ENCODE results near the gene NAPSA. TPM values are rescaled to one million over a fixed set of nuclear protein-coding genes. Genes with fewer than 3 reads are reported as not detected.

Gene NAPSA
- total RNA-seq, 1 donor from 2014 or later = not detected

- Histone ChIP-seq H2AFZ (ENCODE audit: low read depth, low read length) (no peak overlapping the region), H3K79me2 (ENCODE audit: insufficient read depth, low read length) (no peaks in the 10 kb centered on the region), H3K9me3 (ENCODE audit: insufficient read depth, low read depth, low read length) (peaks cover 5% of the 10 kb centered on the region), H3K27ac (ENCODE audit: low read depth, low read length) (no peak overlapping the region), H3K27me3 (ENCODE audit: insufficient read depth, low read length) (peaks cover 33% of the 10 kb centered on the region), H3K4me3 (ENCODE audit: insufficient read depth, low read depth, low read length) (no peak overlapping the region), H3K9ac (ENCODE audit: low read length) (no peak overlapping the region), H4K20me1 (ENCODE audit: insufficient read depth, low read length) (no peaks in the 10 kb centered on the region), H3K4me2 (ENCODE audit: low read length) (no peak overlapping the region), H3K4me1 (ENCODE audit: insufficient read depth, low read length) (peaks cover 3% of the 10 kb centered on the region), H3K36me3 (ENCODE audit: insufficient read depth, low read length) (no peaks in the 10 kb centered on the region)
- no peaks in the 10 kb centered on the region for H3K4me1 Mint-ChIP-seq (ENCODE audit: low read depth, unreplicated experiment)
- no peaks in the 10 kb centered on the region for H3K27me3 Mint-ChIP-seq (ENCODE audit: low read depth, unreplicated experiment)
- no peak for FAIRE-seq
- no peaks in the 10 kb centered on the region for H3K36me3 Mint-ChIP-seq (ENCODE audit: low read depth, unreplicated experiment)
- H3K9me3 Mint-ChIP-seq (ENCODE audit: unreplicated experiment) = peaks cover 33% of the 10 kb centered on the region
- no peak overlapping the region for H3K4me3 Mint-ChIP-seq (ENCODE audit: unreplicated experiment)
- H3K27ac Mint-ChIP-seq (ENCODE audit: unreplicated experiment) = no peak overlapping the region
- DNase-seq (ENCODE audit: low read depth) = no peak
- TF ChIP-seq, protein P1, sequence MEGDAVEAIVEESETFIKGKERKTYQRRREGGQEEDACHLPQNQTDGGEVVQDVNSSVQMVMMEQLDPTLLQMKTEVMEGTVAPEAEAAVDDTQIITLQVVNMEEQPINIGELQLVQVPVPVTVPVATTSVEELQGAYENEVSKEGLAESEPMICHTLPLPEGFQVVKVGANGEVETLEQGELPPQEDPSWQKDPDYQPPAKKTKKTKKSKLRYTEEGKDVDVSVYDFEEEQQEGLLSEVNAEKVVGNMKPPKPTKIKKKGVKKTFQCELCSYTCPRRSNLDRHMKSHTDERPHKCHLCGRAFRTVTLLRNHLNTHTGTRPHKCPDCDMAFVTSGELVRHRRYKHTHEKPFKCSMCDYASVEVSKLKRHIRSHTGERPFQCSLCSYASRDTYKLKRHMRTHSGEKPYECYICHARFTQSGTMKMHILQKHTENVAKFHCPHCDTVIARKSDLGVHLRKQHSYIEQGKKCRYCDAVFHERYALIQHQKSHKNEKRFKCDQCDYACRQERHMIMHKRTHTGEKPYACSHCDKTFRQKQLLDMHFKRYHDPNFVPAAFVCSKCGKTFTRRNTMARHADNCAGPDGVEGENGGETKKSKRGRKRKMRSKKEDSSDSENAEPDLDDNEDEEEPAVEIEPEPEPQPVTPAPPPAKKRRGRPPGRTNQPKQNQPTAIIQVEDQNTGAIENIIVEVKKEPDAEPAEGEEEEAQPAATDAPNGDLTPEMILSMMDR (IDR thresholded peaks at IDR 0.05; ENCODE audit: insufficient read depth, low read depth, low read length) = no peak
- TF ChIP-seq EZH2 (IDR thresholded peaks at IDR 0.05; ENCODE audit: insufficient read depth, low read length) = no peak
These were observed 37.8 kb downstream of the NAPSA start for GRCh38 chr19:50327461-50328223.

DNA sequence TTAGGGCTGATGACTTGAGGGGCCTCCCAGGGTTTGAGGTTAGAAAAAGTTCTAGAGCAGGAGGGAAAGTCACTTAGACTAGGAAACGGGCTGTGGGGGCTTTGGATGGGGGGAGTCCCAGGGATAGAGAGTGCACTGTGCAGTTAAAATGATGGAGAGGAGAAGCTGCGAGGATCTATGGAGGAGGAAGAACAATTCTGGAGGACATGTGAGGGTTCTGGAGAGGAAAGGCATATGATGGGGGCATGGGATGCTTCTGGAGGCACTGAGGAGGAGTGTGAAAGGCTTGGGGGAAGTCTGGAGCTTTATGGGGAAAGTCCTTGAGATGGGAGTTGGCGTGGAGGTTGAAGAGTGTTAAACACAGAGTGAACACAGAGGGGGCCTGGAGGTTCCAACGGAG is 38.4 kb downstream of the NAPSA start:
- no peaks in the 10 kb centered on the region for H3K36me3 ChIP-seq (ENCODE audit: insufficient read depth, low read length)
- H4K20me1 ChIP-seq (ENCODE audit: insufficient read depth, low read length) = no peaks in the 10 kb centered on the region
- H3K4me2 ChIP-seq (ENCODE audit: low read length) = no peak overlapping the region
- no peaks in the 10 kb centered on the region for H3K4me1 Mint-ChIP-seq (ENCODE audit: low read depth, unreplicated experiment)
- H3K4me3 Mint-ChIP-seq (ENCODE audit: unreplicated experiment) = no peak overlapping the region
- DNase-seq (ENCODE audit: low read depth) = no peak
- H3K27ac ChIP-seq (ENCODE audit: low read depth, low read length) = no peak overlapping the region
- H3K9me3 ChIP-seq (ENCODE audit: insufficient read depth, low read depth, low read length) = peaks cover 5% of the 10 kb centered on the region
- H3K36me3 Mint-ChIP-seq (ENCODE audit: low read depth, unreplicated experiment) = no peaks in the 10 kb centered on the region
- H3K4me3 ChIP-seq (ENCODE audit: insufficient read depth, low read depth, low read length) = no peak overlapping the region
- no peak for FAIRE-seq
- H3K27ac Mint-ChIP-seq (ENCODE audit: unreplicated experiment) = no peak overlapping the region
- peaks cover 37% of the 10 kb centered on the region for H3K9me3 Mint-ChIP-seq (ENCODE audit: unreplicated experiment)
- no peak overlapping the region for H2AFZ ChIP-seq (ENCODE audit: low read depth, low read length)
- H3K79me2 ChIP-seq (ENCODE audit: insufficient read depth, low read length) = no peaks in the 10 kb centered on the region
- no peak overlapping the region for H3K9ac ChIP-seq (ENCODE audit: low read length)
- H3K4me1 ChIP-seq (ENCODE audit: insufficient read depth, low read length) = peaks cover 3% of the 10 kb centered on the region
- H3K27me3 Mint-ChIP-seq (ENCODE audit: low read depth, unreplicated experiment) = no peaks in the 10 kb centered on the region
- TF ChIP-seq, protein P1 (IDR thresholded peaks at IDR 0.05; ENCODE audit: insufficient read depth, low read depth, low read length) = no peak
- no peak for TF ChIP-seq EZH2 (IDR thresholded peaks at IDR 0.05; ENCODE audit: insufficient read depth, low read length)
- H3K27me3 ChIP-seq (ENCODE audit: insufficient read depth, low read length) = peaks cover 29% of the 10 kb centered on the region

- no peak overlapping the region for H3K4me3 Mint-ChIP-seq (ENCODE audit: unreplicated experiment)
- H3K27ac Mint-ChIP-seq (ENCODE audit: unreplicated experiment) = no peak overlapping the region
These were observed 39.3 kb downstream of the NAPSA start for GRCh38 chr19:50326101-50326664.

More at GRCh38 chr19:50326101-50326664, 39.3 kb downstream of the NAPSA start:
- H3K27me3 Mint-ChIP-seq (ENCODE audit: low read depth, unreplicated experiment) = no peaks in the 10 kb centered on the region
- H3K9me3 Mint-ChIP-seq (ENCODE audit: unreplicated experiment) = peaks cover 37% of the 10 kb centered on the region
- DNase-seq (ENCODE audit: low read depth) = no peak
- no peaks in the 10 kb centered on the region for H4K20me1 ChIP-seq (ENCODE audit: insufficient read depth, low read length)
- no peak overlapping the region for H3K9ac ChIP-seq (ENCODE audit: low read length)
- H3K36me3 ChIP-seq (ENCODE audit: insufficient read depth, low read length) = no peaks in the 10 kb centered on the region
- H2AFZ ChIP-seq (ENCODE audit: low read depth, low read length) = no peak overlapping the region
- no peaks in the 10 kb centered on the region for H3K4me1 Mint-ChIP-seq (ENCODE audit: low read depth, unreplicated experiment)
- peak; percentile 34 for TF ChIP-seq EZH2 (IDR thresholded peaks at IDR 0.05; ENCODE audit: insufficient read depth, low read length)
- TF ChIP-seq, protein P1 (IDR thresholded peaks at IDR 0.05; ENCODE audit: insufficient read depth, low read depth, low read length) = no peak
- peaks cover 5% of the 10 kb centered on the region for H3K9me3 ChIP-seq (ENCODE audit: insufficient read depth, low read depth, low read length)
- H3K79me2 ChIP-seq (ENCODE audit: insufficient read depth, low read length) = no peaks in the 10 kb centered on the region
- peaks cover 3% of the 10 kb centered on the region for H3K4me1 ChIP-seq (ENCODE audit: insufficient read depth, low read length)
- no peak for FAIRE-seq
- H3K27me3 ChIP-seq (ENCODE audit: insufficient read depth, low read length) = peaks cover 26% of the 10 kb centered on the region
- H3K36me3 Mint-ChIP-seq (ENCODE audit: low read depth, unreplicated experiment) = no peaks in the 10 kb centered on the region
- H3K4me2 ChIP-seq (ENCODE audit: low read length) = no peak overlapping the region
- H3K27ac ChIP-seq (ENCODE audit: low read depth, low read length) = no peak overlapping the region
- no peak overlapping the region for H3K4me3 ChIP-seq (ENCODE audit: insufficient read depth, low read depth, low read length)

Measured in astrocyte (in vitro differentiated cells and primary cell).